Measurements from ENCODE around the gene DHX32.

The DHX32 gene

GRCh38 chr10:125795637-125796190, 85.4 kb downstream of the DHX32 start:
- TF ChIP-seq ZFP3 (CRISPR knock-in tag; IDR thresholded peaks at IDR 0.05) (no peak), CSDC2 (CRISPR knock-in tag; IDR thresholded peaks at IDR 0.05) (no peak), ZFP30 (CRISPR knock-in tag; IDR thresholded peaks at IDR 0.05) (no peak)
- ATAC-seq = no peak

- ATAC-seq = no peak
- TF ChIP-seq ZNF70 (CRISPR knock-in tag; IDR thresholded peaks at IDR 0.05) (no peak), ARNTL (CRISPR knock-in tag; IDR thresholded peaks at IDR 0.05; ENCODE audit: borderline replicate concordance, low read depth) (no peak), CSDC2 (CRISPR knock-in tag; IDR thresholded peaks at IDR 0.05) (no peak), CREB5 (CRISPR knock-in tag; IDR thresholded peaks at IDR 0.05; ENCODE audit: low read depth) (no peak), OSR1 (CRISPR knock-in tag; IDR thresholded peaks at IDR 0.05) (no peak), ZNF565 (CRISPR knock-in tag; conservative IDR thresholded peaks at IDR 0.05; ENCODE audit: low read depth) (no peak), ZC3H10 (CRISPR knock-in tag; IDR thresholded peaks at IDR 0.05) (no peak), PPARA (CRISPR knock-in tag; IDR thresholded peaks at IDR 0.05; ENCODE audit: borderline replicate concordance) (no peak), ISL1 (CRISPR knock-in tag; IDR thresholded peaks at IDR 0.05) (no peak)
- TF ChIP-seq, protein P1, sequence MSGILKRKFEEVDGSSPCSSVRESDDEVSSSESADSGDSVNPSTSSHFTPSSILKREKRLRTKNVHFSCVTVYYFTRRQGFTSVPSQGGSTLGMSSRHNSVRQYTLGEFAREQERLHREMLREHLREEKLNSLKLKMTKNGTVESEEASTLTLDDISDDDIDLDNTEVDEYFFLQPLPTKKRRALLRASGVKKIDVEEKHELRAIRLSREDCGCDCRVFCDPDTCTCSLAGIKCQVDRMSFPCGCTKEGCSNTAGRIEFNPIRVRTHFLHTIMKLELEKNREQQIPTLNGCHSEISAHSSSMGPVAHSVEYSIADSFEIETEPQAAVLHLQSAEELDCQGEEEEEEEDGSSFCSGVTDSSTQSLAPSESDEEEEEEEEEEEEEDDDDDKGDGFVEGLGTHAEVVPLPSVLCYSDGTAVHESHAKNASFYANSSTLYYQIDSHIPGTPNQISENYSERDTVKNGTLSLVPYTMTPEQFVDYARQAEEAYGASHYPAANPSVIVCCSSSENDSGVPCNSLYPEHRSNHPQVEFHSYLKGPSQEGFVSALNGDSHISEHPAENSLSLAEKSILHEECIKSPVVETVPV (CRISPR knock-in tag; IDR thresholded peaks at IDR 0.05) = no peak
- TF ChIP-seq, protein P2, sequence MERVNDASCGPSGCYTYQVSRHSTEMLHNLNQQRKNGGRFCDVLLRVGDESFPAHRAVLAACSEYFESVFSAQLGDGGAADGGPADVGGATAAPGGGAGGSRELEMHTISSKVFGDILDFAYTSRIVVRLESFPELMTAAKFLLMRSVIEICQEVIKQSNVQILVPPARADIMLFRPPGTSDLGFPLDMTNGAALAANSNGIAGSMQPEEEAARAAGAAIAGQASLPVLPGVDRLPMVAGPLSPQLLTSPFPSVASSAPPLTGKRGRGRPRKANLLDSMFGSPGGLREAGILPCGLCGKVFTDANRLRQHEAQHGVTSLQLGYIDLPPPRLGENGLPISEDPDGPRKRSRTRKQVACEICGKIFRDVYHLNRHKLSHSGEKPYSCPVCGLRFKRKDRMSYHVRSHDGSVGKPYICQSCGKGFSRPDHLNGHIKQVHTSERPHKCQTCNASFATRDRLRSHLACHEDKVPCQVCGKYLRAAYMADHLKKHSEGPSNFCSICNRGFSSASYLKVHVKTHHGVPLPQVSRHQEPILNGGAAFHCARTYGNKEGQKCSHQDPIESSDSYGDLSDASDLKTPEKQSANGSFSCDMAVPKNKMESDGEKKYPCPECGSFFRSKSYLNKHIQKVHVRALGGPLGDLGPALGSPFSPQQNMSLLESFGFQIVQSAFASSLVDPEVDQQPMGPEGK (CRISPR knock-in tag; IDR thresholded peaks at IDR 0.05; ENCODE audit: borderline replicate concordance) = no peak
- TF ChIP-seq, protein P3, sequence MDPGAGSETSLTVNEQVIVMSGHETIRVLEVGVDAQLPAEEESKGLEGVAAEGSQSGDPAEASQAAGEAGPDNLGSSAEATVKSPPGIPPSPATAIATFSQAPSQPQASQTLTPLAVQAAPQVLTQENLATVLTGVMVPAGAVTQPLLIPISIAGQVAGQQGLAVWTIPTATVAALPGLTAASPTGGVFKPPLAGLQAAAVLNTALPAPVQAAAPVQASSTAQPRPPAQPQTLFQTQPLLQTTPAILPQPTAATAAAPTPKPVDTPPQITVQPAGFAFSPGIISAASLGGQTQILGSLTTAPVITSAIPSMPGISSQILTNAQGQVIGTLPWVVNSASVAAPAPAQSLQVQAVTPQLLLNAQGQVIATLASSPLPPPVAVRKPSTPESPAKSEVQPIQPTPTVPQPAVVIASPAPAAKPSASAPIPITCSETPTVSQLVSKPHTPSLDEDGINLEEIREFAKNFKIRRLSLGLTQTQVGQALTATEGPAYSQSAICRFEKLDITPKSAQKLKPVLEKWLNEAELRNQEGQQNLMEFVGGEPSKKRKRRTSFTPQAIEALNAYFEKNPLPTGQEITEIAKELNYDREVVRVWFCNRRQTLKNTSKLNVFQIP (CRISPR knock-in tag; IDR thresholded peaks at IDR 0.05; ENCODE audit: borderline replicate concordance, low read depth) = no peak
Observed at GRCh38 chr10:125795128-125795527, 86.0 kb downstream of the DHX32 start.

DNA sequence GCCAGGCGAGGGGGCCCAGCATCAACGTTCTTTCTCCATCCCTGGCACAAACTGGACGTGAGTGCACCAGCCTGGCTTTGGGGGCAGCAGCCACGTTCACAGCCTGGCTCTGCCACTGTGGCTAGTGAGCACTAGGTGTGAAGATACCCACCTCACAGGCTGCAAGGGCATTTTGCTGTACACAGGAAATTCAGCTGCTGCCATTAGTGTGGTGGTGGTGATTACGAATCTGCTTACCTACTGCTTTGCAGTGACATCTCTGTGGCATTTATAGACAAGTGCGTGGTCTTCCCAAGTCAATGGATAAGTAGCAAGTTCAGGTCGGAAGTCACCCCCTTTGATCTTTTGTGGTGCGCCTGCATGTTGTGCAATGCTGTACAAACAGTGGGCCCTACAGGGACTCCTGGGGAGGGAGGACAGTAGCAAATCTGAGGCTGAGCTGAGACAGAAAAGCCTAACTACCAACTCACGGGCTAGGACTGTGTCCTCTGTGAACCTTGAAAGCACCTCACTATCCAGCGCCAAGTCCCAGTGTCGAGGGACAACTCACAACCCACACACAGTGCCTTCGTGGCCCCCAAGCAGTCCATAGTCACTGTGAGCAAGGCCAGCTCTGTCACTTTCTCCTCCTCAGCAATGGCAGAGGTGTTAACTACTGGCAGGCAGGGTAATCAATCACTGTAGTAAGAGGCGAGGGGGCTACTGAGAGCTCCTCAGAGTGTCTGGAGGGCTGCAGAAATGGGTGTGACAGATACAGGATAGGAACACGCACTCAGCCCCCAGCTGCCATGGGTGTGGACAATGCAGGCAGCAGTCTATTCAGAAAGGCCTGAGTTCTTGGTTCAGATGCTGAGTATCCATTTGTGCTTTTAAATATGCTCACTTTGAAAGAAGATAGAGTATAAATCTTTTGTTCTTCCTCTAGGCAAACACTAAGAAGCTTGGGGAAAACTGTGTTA, 88.5 kb downstream of the DHX32 start:
- ATAC-seq = no peak
- TF ChIP-seq BACH2 (CRISPR knock-in tag; IDR thresholded peaks at IDR 0.05; ENCODE audit: borderline replicate concordance) (no peak), ARNTL (CRISPR knock-in tag; IDR thresholded peaks at IDR 0.05; ENCODE audit: borderline replicate concordance, low read depth) (no peak), OSR1 (CRISPR knock-in tag; IDR thresholded peaks at IDR 0.05) (no peak), GLIS3 (CRISPR knock-in tag; IDR thresholded peaks at IDR 0.05) (no peak), ZNF70 (CRISPR knock-in tag; IDR thresholded peaks at IDR 0.05) (no peak), CSDC2 (CRISPR knock-in tag; IDR thresholded peaks at IDR 0.05) (no peak), ESRRG (CRISPR knock-in tag; IDR thresholded peaks at IDR 0.05) (no peak), TCF4 (CRISPR knock-in tag; IDR thresholded peaks at IDR 0.05; ENCODE audit: borderline replicate concordance) (no peak), CREB5 (CRISPR knock-in tag; IDR thresholded peaks at IDR 0.05; ENCODE audit: low read depth) (no peak), ZNF565 (CRISPR knock-in tag; conservative IDR thresholded peaks at IDR 0.05; ENCODE audit: low read depth) (no peak), PPARA (CRISPR knock-in tag; IDR thresholded peaks at IDR 0.05; ENCODE audit: borderline replicate concordance) (no peak), ISL1 (CRISPR knock-in tag; IDR thresholded peaks at IDR 0.05) (no peak), RARB (CRISPR knock-in tag; IDR thresholded peaks at IDR 0.05) (no peak)
- TF ChIP-seq, protein P3 (CRISPR knock-in tag; IDR thresholded peaks at IDR 0.05; ENCODE audit: borderline replicate concordance, low read depth) = no peak
- TF ChIP-seq, protein P1 (CRISPR knock-in tag; IDR thresholded peaks at IDR 0.05) = no peak
- TF ChIP-seq, protein P4, sequence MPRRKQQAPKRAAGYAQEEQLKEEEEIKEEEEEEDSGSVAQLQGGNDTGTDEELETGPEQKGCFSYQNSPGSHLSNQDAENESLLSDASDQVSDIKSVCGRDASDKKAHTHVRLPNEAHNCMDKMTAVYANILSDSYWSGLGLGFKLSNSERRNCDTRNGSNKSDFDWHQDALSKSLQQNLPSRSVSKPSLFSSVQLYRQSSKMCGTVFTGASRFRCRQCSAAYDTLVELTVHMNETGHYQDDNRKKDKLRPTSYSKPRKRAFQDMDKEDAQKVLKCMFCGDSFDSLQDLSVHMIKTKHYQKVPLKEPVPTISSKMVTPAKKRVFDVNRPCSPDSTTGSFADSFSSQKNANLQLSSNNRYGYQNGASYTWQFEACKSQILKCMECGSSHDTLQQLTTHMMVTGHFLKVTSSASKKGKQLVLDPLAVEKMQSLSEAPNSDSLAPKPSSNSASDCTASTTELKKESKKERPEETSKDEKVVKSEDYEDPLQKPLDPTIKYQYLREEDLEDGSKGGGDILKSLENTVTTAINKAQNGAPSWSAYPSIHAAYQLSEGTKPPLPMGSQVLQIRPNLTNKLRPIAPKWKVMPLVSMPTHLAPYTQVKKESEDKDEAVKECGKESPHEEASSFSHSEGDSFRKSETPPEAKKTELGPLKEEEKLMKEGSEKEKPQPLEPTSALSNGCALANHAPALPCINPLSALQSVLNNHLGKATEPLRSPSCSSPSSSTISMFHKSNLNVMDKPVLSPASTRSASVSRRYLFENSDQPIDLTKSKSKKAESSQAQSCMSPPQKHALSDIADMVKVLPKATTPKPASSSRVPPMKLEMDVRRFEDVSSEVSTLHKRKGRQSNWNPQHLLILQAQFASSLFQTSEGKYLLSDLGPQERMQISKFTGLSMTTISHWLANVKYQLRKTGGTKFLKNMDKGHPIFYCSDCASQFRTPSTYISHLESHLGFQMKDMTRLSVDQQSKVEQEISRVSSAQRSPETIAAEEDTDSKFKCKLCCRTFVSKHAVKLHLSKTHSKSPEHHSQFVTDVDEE (CRISPR knock-in tag; IDR thresholded peaks at IDR 0.05) = no peak

Measured in SK-N-SH treated with all-trans-retinoic acid at 6 μM for 48 hours (cell line).